DMS153 treated with DMSO at 0.1 percent for 48 hours (cell line): ENCODE data around the gene PRRX1.

Experiments
- DNase-seq: peaks from one replicate; lab custom pipeline; 2025; ENCODE audit not compliant: unreplicated experiment; lab: John Stamatoyannopoulos, UW

PRRX1 gene

GRCh38 chr1:170686291-170686690, 22.4 kb downstream of the PRRX1 start:
- DNase-seq: no peak

GRCh38 chr1:170687621-170688020, 23.7 kb downstream of the PRRX1 start:
- DNase-seq: no peak

- DNase-seq: no peak
These were observed 27.3 kb downstream of the PRRX1 start for GRCh38 chr1:170691258-170691657.

- no peak for DNase-seq
These were observed 29.1 kb downstream of the PRRX1 start for GRCh38 chr1:170692866-170693575.

- DNase-seq: no peak
These were observed 30.4 kb downstream of the PRRX1 start for GRCh38 chr1:170694172-170694926.

- DNase-seq: no peak
These were observed 32.1 kb downstream of the PRRX1 start for GRCh38 chr1:170695955-170696590.

- no peak for DNase-seq
These were observed 32.8 kb downstream of the PRRX1 start for GRCh38 chr1:170696591-170697290.

GRCh38 chr1:170697316-170697715, 33.4 kb downstream of the PRRX1 start:
- DNase-seq: no peak

GRCh38 chr1:170698301-170699275, 34.7 kb downstream of the PRRX1 start:
- no peak for DNase-seq

GRCh38 chr1:170699696-170700095, 35.8 kb downstream of the PRRX1 start:
- no peak for DNase-seq

- DNase-seq: no peak
These were observed 37.1 kb downstream of the PRRX1 start for GRCh38 chr1:170700842-170701615.

- no peak for DNase-seq
These were observed 38.0 kb downstream of the PRRX1 start for GRCh38 chr1:170701962-170702361.

GRCh38 chr1:170703591-170703990, 39.7 kb downstream of the PRRX1 start:
- no peak for DNase-seq

GRCh38 chr1:170704256-170704655, 40.3 kb downstream of the PRRX1 start:
- no peak for DNase-seq

- no peak for DNase-seq
These were observed 42.0 kb downstream of the PRRX1 start for GRCh38 chr1:170705981-170706380.

- DNase-seq: no peak
These were observed 43.2 kb downstream of the PRRX1 start for GRCh38 chr1:170707117-170707516.

- no peak for DNase-seq
These were observed 44.2 kb downstream of the PRRX1 start for GRCh38 chr1:170707959-170708655.

GRCh38 chr1:170711682-170712081, 47.8 kb downstream of the PRRX1 start:
- DNase-seq: no peak

GRCh38 chr1:170714163-170714562, 50.2 kb downstream of the PRRX1 start:
- no peak for DNase-seq
